Heart right ventricle (tissue), 16 donors: ENCODE data around the gene SLIT3. TPM values are rescaled to one million over a fixed set of nuclear protein-coding genes. Genes with fewer than 3 reads are reported as not detected.

Source experiments
- ATAC-seq, 8 donors: fragments of 200-7000 bp; cut with Tn5 transposase; one replicate each; pipeline ENCODE4 v1.9.1; 2020; ENCODE audit warnings: mild to moderate bottlenecking in 8 of 8, moderate library complexity in 8 of 8, moderate number of reproducible peaks in 1 of 8
- DNase-seq, 2 donors: peaks; one replicate each; pipeline ENCODE4 v3.0.0-alpha.2; 2020
- H3K27ac ChIP-seq, 10 donors: fragments of 200-600 bp; sonication (generic) in 2 of 10; one replicate each; pipeline versions ENCODE4 v1.5.0 to v1.8.0; 2020 to 2022; ENCODE audit warnings: mild to moderate bottlenecking in 3 of 10
- H3K27me3 ChIP-seq, 7 donors: fragments of 200-600 bp; one replicate each; pipeline ENCODE4 v1.8.0; 2021 to 2022; ENCODE audit warnings: mild to moderate bottlenecking in 2 of 7
- H3K36me3 ChIP-seq, 9 donors: fragments of 200-600 bp; sonication (generic) in 1 of 9; one replicate each; pipeline versions ENCODE4 v1.5.0 to v1.8.0; 2020 to 2022; ENCODE audit warnings: mild to moderate bottlenecking in 2 of 9
- H3K4me1 ChIP-seq, 9 donors: fragments of 200-600 bp; sonication (generic) in 1 of 9; one replicate each; pipeline versions ENCODE4 v1.5.0 to v1.8.0; 2020 to 2022; ENCODE audit warnings: mild to moderate bottlenecking in 4 of 9
- H3K4me3 ChIP-seq, 10 donors: fragments of 200-600 bp; sonication (generic) in 2 of 10; one replicate each; pipeline versions ENCODE4 v1.5.0 to v1.8.0; 2020 to 2022; ENCODE audit warnings: mild to moderate bottlenecking in 7 of 10, moderate library complexity in 2 of 10
- H3K9me3 ChIP-seq, 11 donors: fragments of 200-600 bp in 10 of 11; sonication (generic) in 2 of 11; one replicate each; pipeline versions ENCODE4 v1.5.0 to v1.8.0; 2013 to 2022; ENCODE audit warnings: mild to moderate bottlenecking in 2 of 11, control low read depth in 1 of 11, moderate library complexity in 1 of 11
- CTCF ChIP-seq, 9 donors: fragments of 200-600 bp; sonication (generic) in 2 of 9; IDR thresholded peaks; one replicate each; pipeline versions ENCODE4 v1.5.0 to v1.8.0; 2021 to 2022; ENCODE audit warnings: antibody characterized with exemption in 9 of 9, mild to moderate bottlenecking in 5 of 9, moderate library complexity in 1 of 9
- WGBS, 2 donors: extraction: QIAGEN DNeasy Blood & Tissue Kit; methylation state at CpG; one replicate each; pipeline ENCODE4 v1.1.7; 2013; ENCODE audit warnings: inconsistent platforms in 1 of 2; 5-methylcytosine and 5-hydroxymethylcytosine counted together
- intact Hi-C, 10 donors: fragments of 100-400 bp; cut with DNase I; formaldehyde crosslinking; loops; one replicate each; pipeline versions ENCODE4 v1.11.1 to v1.14.2; 2022
- polyA plus RNA-seq, 2 donors: library from polyadenylated mRNA; stranded (reverse); fragments of 200-250 nt; gene quantifications; one replicate each; pipeline ENCODE4 v1.2.3, GENCODE V29; 2013
- total RNA-seq, 10 donors: library from RNA; stranded (reverse); fragmentation: NEBNext Ultra II Directional in 3 of 10; extraction: Animal tissue kit (Norgen Biotek cat#: 25700) in 3 of 10; gene quantifications; one replicate each; pipeline versions ENCODE4 v1.2.1 to v1.2.4, GENCODE V29; 2021 to 2023
- donor health status: Arrhythmogenic right ventricular cardiomyopathy.
- donor health status: ischemic (EF 13 %, LVEDD 7.1; RV severe dilation, severe dysfunction).
- donor health status: healthy with polysubstance abuse.
- donor health status: DM: no; HTN: yes; CAD: no.
- donor health status: DM: no; HTN: no; CAD: no.
- donor health status: ischemic (EF 25% LVEDD 6.9; RV normal size, moderate dysfunction).
- donor health status: ischemic (EF 25% LVEDD 5.7; RV mildly dilated, moderate dysfunction).
- donor health status: healthy.
- donor health status: DM: yes; HTN: yes; CAD: no.
- donor health status: Ischemic cardiomyopathy.
- donor health status: ischemic (EF 35%, LVEDD 5.7; RV mildly dilated, moderate dysfunction).
- donor health status: nonischemic (EF 11% LVEDD 7.7; RV severe dilation, severe dysfunction).
- donor health status: DM: yes; HTN: yes; CAD: no.
- donor health status: PGD.
- donor health status: ischemic (EF 29% LVEDD 5.4; RV normal size, mild dysfunction).
- donor health status: nonischemic (EF 23%, LVEDD 6.1; RV moderate dilation, normal function).

The SLIT3 gene
- total and polyA plus RNA-seq, 12 donors, result 2.0 to 29.2 (median 12.1) TPM

DNA sequence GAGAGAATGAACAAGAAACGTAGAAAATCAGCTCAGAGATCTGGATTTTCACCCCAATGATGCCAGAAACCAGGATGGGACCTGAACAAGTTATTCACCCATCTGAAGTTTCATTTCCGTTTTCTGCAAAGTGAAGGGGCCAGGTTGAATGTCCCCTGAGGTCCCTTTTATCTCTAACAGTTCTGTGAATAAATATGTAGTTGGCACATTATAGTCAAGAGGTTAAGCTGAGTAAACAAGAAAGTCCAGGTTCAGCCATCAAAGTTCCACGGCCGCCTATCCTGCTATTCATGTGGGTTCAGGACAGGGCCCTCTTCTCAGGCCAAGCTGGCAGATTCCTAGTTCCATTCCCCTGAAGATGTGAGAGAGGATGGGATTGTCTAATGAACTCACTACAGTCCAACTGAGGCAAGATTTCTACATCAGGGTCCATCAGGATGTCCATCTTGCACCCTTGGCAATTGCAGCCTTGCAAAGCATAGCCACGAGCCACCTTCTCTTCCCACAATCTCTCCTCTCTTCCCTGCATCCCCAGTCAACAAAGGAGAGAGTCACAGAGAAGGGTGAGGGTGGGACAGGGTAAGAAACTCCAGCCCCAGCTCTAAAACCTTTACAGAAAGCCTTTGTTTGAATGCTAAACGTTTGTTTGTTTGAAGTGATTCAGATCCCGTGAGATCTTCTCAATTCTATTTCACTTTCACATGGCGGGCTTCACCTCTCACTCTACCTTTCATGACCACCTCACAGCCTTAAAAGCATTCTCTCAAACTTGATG, 311.0 kb downstream of the SLIT3 start:
- no peaks in the 10 kb centered on the region for H3K9me3 ChIP-seq
- H3K36me3 ChIP-seq, result no peaks in the 10 kb centered on the region
- no peak overlapping the region for H3K27ac ChIP-seq
- DNase-seq (no peak), ATAC-seq (no peak)
- intact Hi-C loops, result loop anchor here (2.0 to 10.0 kb wide), 11 partner anchors 207 to 592 kb away; partner anchors contain the start of genes SLIT3 (in 4 of the 10) and SPDL1 (in 2 of the 10)
- H3K27me3 ChIP-seq, result peaks cover 0 to 28% (median 11%) of the 10 kb centered on the region in 7 donors
- H3K4me3 ChIP-seq, result no peak overlapping the region
- WGBS, 2 donors, result 87 to 89% methylated on average over 8 of the region's 8 CpGs
- H3K4me1 ChIP-seq, result peaks cover 0 to 10% (median 4%) of the 10 kb centered on the region in 9 donors
- TF ChIP-seq CTCF (IDR thresholded peaks at IDR 0.05), result no peak

DNA sequence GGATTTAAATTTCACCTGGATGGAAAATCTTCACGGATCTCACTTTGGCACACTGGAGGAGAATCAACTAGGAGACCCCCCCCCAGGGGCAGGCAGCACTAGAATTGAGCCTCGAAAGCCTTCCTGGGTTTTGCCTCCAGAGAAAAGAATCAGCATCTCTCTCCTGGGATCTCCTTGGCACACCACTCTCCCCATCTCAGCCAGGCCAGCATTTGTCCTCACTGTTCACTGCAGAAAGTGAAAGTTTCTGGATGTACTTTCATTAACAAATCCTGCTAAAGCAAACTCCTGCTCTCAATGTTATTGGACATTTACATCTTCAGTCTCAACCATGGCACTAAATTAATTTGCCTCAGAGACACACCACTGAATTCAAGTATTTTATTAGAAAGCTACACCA, 312.2 kb downstream of the SLIT3 start:
- DNase-seq (no peak), ATAC-seq (no peak)
- H3K9me3 ChIP-seq, result no peaks in the 10 kb centered on the region
- no peaks in the 10 kb centered on the region for H3K36me3 ChIP-seq
- H3K4me3 ChIP-seq, result no peak overlapping the region
- intact Hi-C loops, result loop anchor here (1.0 to 10.0 kb wide), 11 partner anchors 209 to 594 kb away; partner anchors contain the start of genes SLIT3 (in 3 of the 10) and SPDL1 (in 2 of the 10)
- peaks cover 0 to 28% (median 11%) of the 10 kb centered on the region in 7 donors for H3K27me3 ChIP-seq
- no peak overlapping the region for H3K27ac ChIP-seq
- 53 to 63% methylated on average over 2 of the region's 2 CpGs for WGBS, 2 donors
- peaks cover 0 to 10% (median 4%) of the 10 kb centered on the region in 9 donors for H3K4me1 ChIP-seq
- no peak for TF ChIP-seq CTCF (IDR thresholded peaks at IDR 0.05)

DNA sequence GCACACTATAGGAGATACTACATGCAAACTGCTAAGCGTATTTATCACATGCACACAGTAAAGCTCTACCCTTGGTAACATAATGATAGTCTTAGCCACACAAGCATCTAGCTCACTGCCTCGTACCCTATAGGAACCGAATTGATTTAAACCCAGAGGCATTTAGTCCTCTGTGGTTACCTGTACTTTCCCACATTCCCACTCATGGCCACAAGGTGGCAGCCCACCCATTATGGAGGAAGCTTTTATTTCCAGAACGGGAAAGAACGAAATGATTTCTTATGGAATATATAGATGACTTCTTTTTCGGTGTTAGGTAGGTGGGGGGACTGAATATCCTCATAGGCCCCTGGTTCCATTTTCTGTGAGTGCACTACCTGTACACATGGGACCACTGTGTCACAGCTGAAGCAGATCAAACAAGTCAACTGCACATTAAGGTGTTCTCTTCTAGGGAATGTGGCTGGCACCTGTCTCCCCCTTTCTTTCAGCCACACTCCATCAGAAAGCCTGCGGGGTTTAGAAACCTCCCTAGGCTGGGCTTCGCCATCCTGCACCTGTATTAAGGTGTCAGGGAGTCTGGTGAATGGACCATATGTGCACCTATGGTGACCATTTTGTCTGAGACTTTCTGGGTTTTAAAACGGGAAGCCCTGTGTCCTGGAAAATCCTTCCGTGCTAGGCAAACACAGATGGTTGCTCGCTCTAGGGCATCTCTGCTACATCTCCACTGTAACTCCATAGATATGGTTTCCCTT, 313.2 kb downstream of the SLIT3 start:
- Histone ChIP-seq H3K4me1 (peaks cover 0 to 10% (median 4%) of the 10 kb centered on the region in 9 donors), H3K27me3 (peaks cover 0 to 28% (median 11%) of the 10 kb centered on the region in 7 donors), H3K36me3 (no peaks in the 10 kb centered on the region), H3K9me3 (no peaks in the 10 kb centered on the region), H3K4me3 (no peak overlapping the region), H3K27ac (no peak overlapping the region)
- intact Hi-C loops, result loop anchor here (1.0 to 10.0 kb wide), 14 partner anchors 210 to 595 kb away; partner anchors contain the start of genes SLIT3 (in 3 of the 10) and SPDL1 (in 2 of the 10)
- 38 to 40% methylated on average over 11 of the region's 11 CpGs for WGBS, 2 donors
- DNase-seq, result peak; percentile 64 to 68
- peak; percentile 69 to 93 (median 89) for TF ChIP-seq CTCF (IDR thresholded peaks at IDR 0.05)
- peak in 7 of 8 donors; percentile 39 to 70 (median 52) for ATAC-seq

- no peak for ATAC-seq
- Histone ChIP-seq H3K27ac (no peak overlapping the region), H3K9me3 (no peaks in the 10 kb centered on the region), H3K4me3 (no peak overlapping the region), H3K36me3 (no peaks in the 10 kb centered on the region), H3K4me1 (peaks cover 0 to 10% (median 4%) of the 10 kb centered on the region in 9 donors), H3K27me3 (peaks cover 0 to 28% (median 11%) of the 10 kb centered on the region in 7 donors)
- intact Hi-C loops, result loop anchor here (5.0 to 10.0 kb wide), 7 partner anchors 212 to 597 kb away; partner anchors contain the start of genes SLIT3 (in 3 of the 10) and SPDL1 (in 2 of the 10)
- TF ChIP-seq CTCF (IDR thresholded peaks at IDR 0.05), result no peak
- WGBS, 2 donors, result 87 to 89% methylated on average over 5 of the region's 5 CpGs
- DNase-seq, result no peak
These were observed 315.5 kb downstream of the SLIT3 start for GRCh38 chr5:168985454-168985853.
